Measurements from ENCODE around the gene TUBB2B.
A peak's percentile ranks its signal among the peaks of the same experiment; 100 is the strongest.
"Not testable (repeated sequence)": the region's sequence is repeated elsewhere in the genome, so short reads cannot be mapped to it uniquely, and the experiment has no call there.

The TUBB2B gene

GRCh38 chr6:3183066-3183465, 44.4 kb downstream of the TUBB2B start:
- DNase-seq = no peak

DNA sequence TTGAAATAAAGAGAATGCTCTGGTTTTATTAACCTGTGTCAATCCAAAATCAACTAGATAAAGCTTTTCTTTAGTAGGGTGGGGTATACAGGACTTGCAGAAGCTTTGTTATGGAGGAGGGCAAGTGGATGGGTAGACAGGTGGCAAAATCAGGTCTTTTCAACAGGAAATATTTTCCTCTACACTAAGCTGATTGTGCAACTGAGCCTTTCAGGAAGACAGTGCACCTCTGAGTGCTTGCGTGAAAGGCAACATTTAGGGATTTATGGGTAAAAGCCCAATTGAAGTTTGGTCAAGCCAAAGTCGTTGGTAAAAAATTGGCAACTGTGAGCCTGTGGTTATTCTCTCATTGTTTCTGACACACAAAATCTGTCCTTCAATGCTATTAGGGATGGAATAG, 46.3 kb downstream of the TUBB2B start:
- no peak for DNase-seq

- DNase-seq = not testable (repeated sequence)
These were observed 47.5 kb downstream of the TUBB2B start for GRCh38 chr6:3179945-3180344.

GRCh38 chr6:3178666-3179065, 48.8 kb downstream of the TUBB2B start:
- DNase-seq = not testable (repeated sequence)

- peak; percentile 91 for DNase-seq
These were observed 50.7 kb downstream of the TUBB2B start for GRCh38 chr6:3176562-3177355.

DNA sequence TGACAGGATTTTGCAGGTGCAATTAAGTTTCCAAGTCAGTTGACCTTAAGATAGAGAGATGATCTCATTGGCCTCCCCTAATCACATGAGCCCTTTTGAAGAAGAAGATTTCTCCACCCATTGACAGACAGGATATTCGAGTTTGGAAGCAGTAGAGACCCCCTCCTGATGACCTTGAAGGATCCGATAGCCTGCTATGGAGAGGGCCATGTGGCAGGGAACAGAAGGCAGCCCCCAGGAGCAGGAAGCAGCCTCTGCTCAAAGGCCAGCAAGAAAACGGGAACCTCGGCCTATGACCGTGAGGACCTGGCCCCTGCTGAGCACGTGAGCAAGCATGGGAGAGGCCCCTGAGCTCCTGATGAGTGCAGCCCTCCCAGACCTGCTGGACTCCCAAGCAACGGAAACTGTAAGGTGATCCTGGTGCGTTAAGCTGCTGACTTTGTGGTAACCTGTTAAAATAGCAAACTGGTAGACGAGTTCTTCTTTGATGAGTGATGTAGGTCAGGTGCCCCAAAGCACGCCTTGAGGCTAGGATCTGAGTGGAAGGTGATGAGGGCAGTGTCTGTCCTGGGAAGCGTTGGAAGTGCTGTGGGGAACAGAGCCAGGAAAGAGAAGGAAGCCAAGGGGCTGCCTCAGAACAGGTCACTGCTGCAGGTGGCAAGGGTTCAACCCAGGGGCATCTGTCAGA, 51.6 kb downstream of the TUBB2B start:
- peak; percentile 38 for DNase-seq
